HepG2 (cell line): ENCODE results near the gene FAM83D. TPM values are rescaled to one million over a fixed set of nuclear protein-coding genes. Genes with fewer than 3 reads are reported as not detected.

Source experiments
- ATAC-seq: fragments of 200-7000 bp; cut with Tn5 transposase; 3 replicates; pipeline ENCODE4 v1.9.1; 2020; ENCODE audit warnings: mild to moderate bottlenecking, moderate library complexity
- BruUV-seq: library from RNA; stranded (reverse); fragments of 400-500 nt; replicated peaks from 2 replicates; lab custom pipeline; 2021; lab: Mats Ljungman, UMichigan
- CTCF ChIA-PET: fragments of 300-600 bp; formaldehyde crosslinking; extraction: SDS; loops from one replicate; lab custom pipeline; 2021; ENCODE audit warnings: low total read pairs, inconsistent platforms, low intra/inter-chr PET ratio; lab: Yijun Ruan, JAX
- POLR2A ChIA-PET: fragments of 350-600 bp; sonication (Branson Sonifier 250); formaldehyde crosslinking; loops from one replicate; lab custom pipeline; 2020; ENCODE audit warnings: antibody characterized with exemption, inconsistent platforms; lab: Yijun Ruan, JAX
- DNase-seq: peaks from one replicate; pipeline ENCODE4 v3.0.0-alpha.2; 2015; ENCODE audit warnings: low spot score
- FAIRE-seq: peaks from 3 replicates; lab custom pipeline; 2011; peaks lifted over from hg19 to GRCh38; lab: Jason Lieb, UNC
- H2AFZ ChIP-seq: one replicate; pipeline ENCODE4 v1.6.1; 2011; ENCODE audit warnings: low read length, inconsistent platforms
- H3K27ac ChIP-seq: fragments of 300-600 bp; 3 replicates; pipeline ENCODE4 v1.8.0; 2011; ENCODE audit warnings: mixed run types, mild to moderate bottlenecking, mixed read lengths, low read length, inconsistent platforms; ENCODE audit not compliant: insufficient read depth; ENCODE audit errors: extremely low read length
- H3K27me3 ChIP-seq, 2 experiments: fragments of 200-600 bp in 1 of 2; 2 replicates in 1 of 2; 3 replicates in 1 of 2; pipeline versions ENCODE4 v1.6.0 to v1.8.0; 2011; ENCODE audit warnings: low read length in 2 of 2, mild to moderate bottlenecking in 2 of 2, moderate library complexity in 2 of 2, inconsistent platforms in 1 of 2; ENCODE audit not compliant: insufficient read depth in 2 of 2, control insufficient read depth in 1 of 2
- H3K36me3 ChIP-seq, 2 experiments: fragments of 200-600 bp in 1 of 2; replicated peaks in 1 of 2; 2 replicates in 1 of 2; 3 replicates in 1 of 2; pipeline versions ENCODE4 v1.5.1 to v1.8.0; 2011; ENCODE audit warnings: low read length in 2 of 2, inconsistent platforms in 1 of 2; ENCODE audit not compliant: insufficient read depth in 2 of 2, control insufficient read depth in 1 of 2
- H3K4me1 ChIP-seq: 2 replicates; pipeline ENCODE4 v1.5.1; 2012; ENCODE audit warnings: low read length, inconsistent platforms; ENCODE audit not compliant: insufficient read depth
- H3K4me2 ChIP-seq: 2 replicates; pipeline ENCODE4 v1.6.0; 2011; ENCODE audit warnings: low read depth, low read length, inconsistent platforms
- H3K4me3 ChIP-seq, 3 experiments: fragments of 200-600 bp in 1 of 3; sonication (generic), shearing (Covaris generic) in 1 of 3; replicated peaks in 1 of 3; 2 replicates each; pipeline ENCODE4 v1.5.1; 2011 to 2016; ENCODE audit warnings: low read length in 3 of 3, inconsistent platforms in 2 of 3, low read depth in 2 of 3, mild to moderate bottlenecking in 2 of 3, control low read depth in 1 of 3, mixed read lengths in 1 of 3; ENCODE audit not compliant: insufficient read depth in 1 of 3
- H3K79me2 ChIP-seq: one replicate; pipeline ENCODE4 v1.6.1; 2011; ENCODE audit warnings: low read length, inconsistent platforms; ENCODE audit not compliant: insufficient read depth
- H3K9ac ChIP-seq: 2 replicates; pipeline ENCODE4 v1.6.0; 2011; ENCODE audit warnings: mild to moderate bottlenecking, low read depth, low read length, inconsistent platforms; ENCODE audit not compliant: insufficient read depth
- H3K9me3 ChIP-seq: 2 replicates; pipeline ENCODE4 v1.5.1; 2012; ENCODE audit warnings: mild to moderate bottlenecking, low read length
- H4K20me1 ChIP-seq: 2 replicates; pipeline ENCODE4 v1.6.0; 2011; ENCODE audit warnings: inconsistent platforms, mild to moderate bottlenecking, low read length, moderate library complexity; ENCODE audit not compliant: insufficient read depth
- FOXP1 ChIP-seq, 2 experiments: fragments of 450-650 bp in 1 of 2; IDR thresholded peaks; 2 replicates each; pipeline ENCODE4 v1.6.1; 2017 to 2018; ENCODE audit warnings: antibody characterized with exemption in 1 of 2
- HMG20A ChIP-seq: IDR thresholded peaks from 2 replicates; pipeline ENCODE4 v1.6.1; 2016; ENCODE audit warnings: borderline replicate concordance
- IRF2 ChIP-seq: IDR thresholded peaks from 2 replicates; pipeline ENCODE4 v1.6.1; 2018; ENCODE audit warnings: missing genetic modification reagents, missing compliant biosample characterization
- NCOA5 ChIP-seq: sonication (generic); formaldehyde crosslinking; IDR thresholded peaks from 2 replicates; pipeline ENCODE4 v1.4.0; 2020; ENCODE audit warnings: missing genetic modification reagents
- NFRKB ChIP-seq: fragments of 450-650 bp; IDR thresholded peaks from 2 replicates; pipeline ENCODE4 v1.6.1; 2017
- PAF1 ChIP-seq: IDR thresholded peaks from 2 replicates; pipeline ENCODE4 v1.6.1; 2016; ENCODE audit warnings: missing genetic modification reagents, missing compliant biosample characterization
- PITX1 ChIP-seq: sonication (generic); formaldehyde crosslinking; IDR thresholded peaks from 2 replicates; pipeline ENCODE4 v1.5.1; 2020; ENCODE audit warnings: mild to moderate bottlenecking, missing genetic modification reagents
- SIN3A ChIP-seq: IDR thresholded peaks from 2 replicates; pipeline ENCODE4 v1.6.1; 2011; ENCODE audit warnings: low read depth, mild to moderate bottlenecking, control low read depth, low read length, borderline replicate concordance
- ZNF207 ChIP-seq: fragments of 450-650 bp; IDR thresholded peaks from 2 replicates; pipeline ENCODE4 v1.6.1; 2016; ENCODE audit warnings: antibody characterized with exemption, borderline replicate concordance
- ZNF296 ChIP-seq: sonication (generic); formaldehyde crosslinking; conservative IDR thresholded peaks from 2 replicates; pipeline ENCODE4 v1.5.0; 2020; ENCODE audit warnings: mild to moderate bottlenecking, missing genetic modification reagents
- ZNF775 ChIP-seq: sonication (generic); formaldehyde crosslinking; IDR thresholded peaks from 2 replicates; pipeline ENCODE4 v1.4.0; 2020; ENCODE audit warnings: missing genetic modification reagents, mild to moderate bottlenecking, moderate library complexity, borderline replicate concordance
- ZNF781 ChIP-seq: sonication (generic); formaldehyde crosslinking; IDR thresholded peaks from 2 replicates; pipeline ENCODE4 v1.5.1; 2020; ENCODE audit warnings: borderline replicate concordance, mild to moderate bottlenecking, missing genetic modification reagents; ENCODE audit errors: not compliant biosample characterization
- WGBS: methylation state at CpG from one replicate; pipeline ENCODE4 v1.1.6; 2017; ENCODE audit warnings: low lambda C conversion rate; 5-methylcytosine and 5-hydroxymethylcytosine counted together
- in situ Hi-C: cut with HindIII; loops from 2 replicates; pipeline ENCODE4 v1.10.0; 2017; ENCODE audit warnings: low pct_unique_long_range_greater_than_20kb; ENCODE audit not compliant: extremely low pct_ligation_motif_present
- intact Hi-C: fragments of 100-400 bp; cut with micrococcal nuclease; formaldehyde crosslinking; loops from one replicate; pipeline ENCODE4 v1.10.0; 2022; ENCODE audit not compliant: unreplicated experiment
- polyA plus RNA-seq, 8 experiments: library from polyadenylated mRNA; depleted of rRNA in 3 of 8; stranded (reverse) in 7 of 8; unstranded in 1 of 8; fragments of >200 nt; fragmentation: Illumina TruSeq in 4 of 8; extraction: Trizol in 4 of 8; gene quantifications; 2 replicates each; pipeline versions ENCODE4 v1.2.1 to v1.2.3, GENCODE V29; 2011 to 2016; ENCODE audit warnings: low read depth in 4 of 8, missing spikeins in 1 of 8, mixed read lengths in 1 of 8; ENCODE audit not compliant: insufficient read depth in 1 of 8
- total RNA-seq, 5 experiments: library from RNA; depleted of rRNA; stranded (reverse); fragments of >200 nt; fragmentation: Illumina TruSeq; extraction: Trizol; gene quantifications; 2 replicates each; pipeline ENCODE4 v1.2.3, GENCODE V29; 2016; ENCODE audit warnings: low read depth in 1 of 5
- TF ChIP-seq, protein P1 (sequence below): sonication (generic); formaldehyde crosslinking; IDR thresholded peaks from 2 replicates; pipeline ENCODE4 v1.5.1; 2020; ENCODE audit warnings: mild to moderate bottlenecking, moderate library complexity, missing genetic modification reagents
- TF ChIP-seq, protein P2 (sequence below): sonication (generic); formaldehyde crosslinking; IDR thresholded peaks from 2 replicates; pipeline ENCODE4 v1.9.0; 2021; ENCODE audit warnings: missing genetic modification reagents, mild to moderate bottlenecking, borderline replicate concordance

Gene FAM83D
- total and polyA plus RNA-seq, 2 of the 13 experiments (the other 11 are each of a cell fraction or from before 2014, with no cell fraction given) = 51.4 to 64.0 TPM

- TF ChIP-seq, protein P1, sequence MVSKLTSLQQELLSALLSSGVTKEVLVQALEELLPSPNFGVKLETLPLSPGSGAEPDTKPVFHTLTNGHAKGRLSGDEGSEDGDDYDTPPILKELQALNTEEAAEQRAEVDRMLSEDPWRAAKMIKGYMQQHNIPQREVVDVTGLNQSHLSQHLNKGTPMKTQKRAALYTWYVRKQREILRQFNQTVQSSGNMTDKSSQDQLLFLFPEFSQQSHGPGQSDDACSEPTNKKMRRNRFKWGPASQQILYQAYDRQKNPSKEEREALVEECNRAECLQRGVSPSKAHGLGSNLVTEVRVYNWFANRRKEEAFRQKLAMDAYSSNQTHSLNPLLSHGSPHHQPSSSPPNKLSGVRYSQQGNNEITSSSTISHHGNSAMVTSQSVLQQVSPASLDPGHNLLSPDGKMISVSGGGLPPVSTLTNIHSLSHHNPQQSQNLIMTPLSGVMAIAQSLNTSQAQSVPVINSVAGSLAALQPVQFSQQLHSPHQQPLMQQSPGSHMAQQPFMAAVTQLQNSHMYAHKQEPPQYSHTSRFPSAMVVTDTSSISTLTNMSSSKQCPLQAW (CRISPR knock-in tag) = no peak
- TF ChIP-seq, protein P2, sequence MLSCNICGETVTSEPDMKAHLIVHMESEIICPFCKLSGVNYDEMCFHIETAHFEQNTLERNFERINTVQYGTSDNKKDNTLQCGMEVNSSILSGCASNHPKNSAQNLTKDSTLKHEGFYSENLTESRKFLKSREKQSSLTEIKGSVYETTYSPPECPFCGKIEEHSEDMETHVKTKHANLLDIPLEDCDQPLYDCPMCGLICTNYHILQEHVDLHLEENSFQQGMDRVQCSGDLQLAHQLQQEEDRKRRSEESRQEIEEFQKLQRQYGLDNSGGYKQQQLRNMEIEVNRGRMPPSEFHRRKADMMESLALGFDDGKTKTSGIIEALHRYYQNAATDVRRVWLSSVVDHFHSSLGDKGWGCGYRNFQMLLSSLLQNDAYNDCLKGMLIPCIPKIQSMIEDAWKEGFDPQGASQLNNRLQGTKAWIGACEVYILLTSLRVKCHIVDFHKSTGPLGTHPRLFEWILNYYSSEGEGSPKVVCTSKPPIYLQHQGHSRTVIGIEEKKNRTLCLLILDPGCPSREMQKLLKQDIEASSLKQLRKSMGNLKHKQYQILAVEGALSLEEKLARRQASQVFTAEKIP = no peak
Measured at GRCh38 chr20:38979842-38980241, 53.6 kb downstream of the FAM83D start (continued).

DNA sequence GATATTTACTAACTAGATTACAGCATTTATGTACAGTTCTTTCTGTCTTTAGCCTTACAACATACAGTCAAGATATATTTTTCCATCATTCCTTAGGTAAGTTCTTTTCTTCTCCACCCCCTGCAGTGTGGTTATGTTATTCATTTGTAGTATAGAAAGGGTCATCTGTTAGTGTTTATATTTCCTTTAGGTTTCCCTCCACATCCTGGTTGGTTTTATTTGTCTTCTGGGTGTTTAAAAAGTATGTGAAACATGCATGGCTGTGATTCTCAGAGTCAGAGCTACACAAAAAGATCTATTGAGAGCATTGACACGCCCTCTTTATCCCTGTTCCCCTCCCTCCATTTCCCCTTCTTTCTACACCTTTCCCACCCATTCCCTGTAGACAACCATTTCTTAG, 56.1 kb downstream of the FAM83D start:
- Histone ChIP-seq H3K27me3 (no peaks in the 10 kb centered on the region), H3K4me2 (peak overlapping the region; percentile 25; the same call in 1 of the 2 replicates), H3K79me2 (peaks cover 31% of the 10 kb centered on the region), H3K36me3 (peaks cover 4 to 34% of the 10 kb centered on the region in 2 experiments; a peak in 4 of 5 replicates), H2AFZ (no peak overlapping the region), H3K27ac (peak overlapping the region; percentile 30), H3K9ac (no peak overlapping the region), H3K4me3 (no peak overlapping the region), H4K20me1 (no peaks in the 10 kb centered on the region), H3K9me3 (no peaks in the 10 kb centered on the region), H3K4me1 (peaks cover 68% of the 10 kb centered on the region)
- ChIA-PET CTCF (no interaction called here), POLR2A (no interaction called here)
- BruUV-seq = no TSS peak
- intact Hi-C loops = loop anchor here (2.0 kb wide), 1 partner anchor 19 kb away; no protein-coding TSS in a partner anchor
- 83% methylated on average over 1 of the region's 1 CpG for WGBS
- ATAC-seq (peak; percentile 60), DNase-seq (peak; percentile 90), FAIRE-seq (no peak)
- in situ Hi-C loops = no loop called here
- TF ChIP-seq NCOA5 (no peak), ZNF775 (CRISPR knock-in tag) (no peak), NFRKB (no peak), PITX1 (CRISPR knock-in tag) (no peak), ZNF781 (CRISPR knock-in tag) (no peak), IRF2 (CRISPR knock-in tag) (peak; percentile 42; the same call in 1 of the 2 replicates), FOXP1 (IDR thresholded peaks at IDR 0.05) (no peak), FOXP1 (CRISPR knock-in tag; IDR thresholded peaks at IDR 0.05) (peak; percentile 49; the same call in 1 of the 2 replicates), ZNF296 (CRISPR knock-in tag) (no peak), HMG20A (CRISPR knock-in tag) (peak; percentile 46; the same call in 1 of the 2 replicates), ZNF207 (no peak), SIN3A (no peak), PAF1 (CRISPR knock-in tag) (no peak)
